GM12891 (cell line): ENCODE results near the gene PPP2R1B.

ENCODE experiments used
- POLR2A ChIP-seq: IDR thresholded peaks from 2 replicates; pipeline ENCODE4 v1.6.1; 2011; ENCODE audit warnings: low read depth, low read length, control low read depth
- SPI1 ChIP-seq: IDR thresholded peaks from 2 replicates; pipeline ENCODE4 v1.6.1; 2011; ENCODE audit warnings: low read depth, low read length, control low read depth
- TAF1 ChIP-seq: IDR thresholded peaks from 2 replicates; pipeline ENCODE4 v1.6.1; 2011; ENCODE audit warnings: low read depth, low read length, control low read depth

DNA sequence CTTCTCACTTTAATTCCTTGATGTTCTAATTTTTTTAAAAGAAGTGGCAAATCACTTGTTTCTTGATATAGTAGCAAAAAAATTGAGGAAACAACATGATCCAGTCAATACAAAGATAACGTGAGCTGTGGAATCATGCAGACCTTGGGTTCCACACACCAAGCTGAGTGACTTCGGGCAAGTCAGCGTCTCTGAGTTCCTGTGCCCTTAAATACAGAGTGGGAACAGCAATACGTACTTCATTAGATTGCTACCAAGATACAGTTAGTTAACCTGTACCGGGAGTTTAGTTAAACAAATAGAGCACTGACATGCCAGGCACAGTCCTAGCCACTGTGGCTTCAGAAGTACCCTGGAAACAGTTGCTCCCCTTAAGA, 58.5 kb downstream of the PPP2R1B start:
- TF ChIP-seq POLR2A = no peak
- no peak for TF ChIP-seq SPI1
- no peak for TF ChIP-seq TAF1
